ENCODE data around the gene TAOK1.

TAOK1 gene

DNA sequence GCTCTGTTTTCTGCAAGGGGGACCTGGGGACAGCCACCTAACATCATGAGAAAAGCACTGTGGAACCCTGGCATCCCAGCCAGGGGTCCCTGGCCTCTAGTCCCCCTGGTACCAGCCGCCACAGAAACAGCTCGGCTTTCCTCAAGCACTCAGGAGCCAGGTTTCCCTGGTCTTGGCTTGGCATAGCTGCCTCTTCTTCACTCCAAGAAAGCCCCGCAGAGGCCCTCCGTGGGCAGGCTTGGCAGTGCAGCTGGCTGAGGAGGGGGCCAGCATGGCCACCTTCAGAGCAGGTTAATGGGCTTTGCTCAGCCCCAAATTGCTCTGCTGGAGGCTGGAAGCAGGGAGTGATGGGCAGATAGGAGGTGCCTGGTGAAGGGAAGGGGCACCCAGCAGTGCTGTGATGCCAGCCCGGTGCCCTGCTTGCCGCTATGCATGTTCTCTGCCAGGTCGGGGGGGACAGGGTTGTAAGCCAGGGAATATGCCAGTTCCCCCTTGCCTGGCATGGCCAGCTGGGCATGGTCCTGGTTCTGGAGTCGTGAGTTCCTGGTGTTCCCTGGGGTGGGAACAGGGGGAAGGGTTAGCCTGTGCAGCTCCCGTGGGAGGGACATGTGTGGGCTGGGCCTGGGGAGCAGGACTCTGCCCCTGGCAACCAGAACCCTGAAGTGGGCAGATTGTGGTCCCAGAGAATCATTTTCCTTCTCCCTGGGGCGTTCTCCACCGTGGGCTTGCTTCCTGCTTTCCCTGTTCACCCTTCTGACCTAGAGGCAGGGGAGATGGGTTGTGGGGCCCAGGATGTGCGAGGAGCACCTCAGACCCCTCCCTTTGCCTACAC is 206.0 kb downstream of the TAOK1 start:
- DNase-seq (ENCODE audit: low read depth in 1 of 2, low spot score in 1 of 2) = no peak
- TF ChIP-seq SPI1 (IDR thresholded peaks at IDR 0.05; ENCODE audit: borderline replicate concordance, low read depth) (no peak), GABPA (IDR thresholded peaks at IDR 0.05; ENCODE audit: low read depth) (no peak), POLR2AphosphoS5 (IDR thresholded peaks at IDR 0.05; ENCODE audit: low read depth) (no peak)
- TF ChIP-seq, protein P1, sequence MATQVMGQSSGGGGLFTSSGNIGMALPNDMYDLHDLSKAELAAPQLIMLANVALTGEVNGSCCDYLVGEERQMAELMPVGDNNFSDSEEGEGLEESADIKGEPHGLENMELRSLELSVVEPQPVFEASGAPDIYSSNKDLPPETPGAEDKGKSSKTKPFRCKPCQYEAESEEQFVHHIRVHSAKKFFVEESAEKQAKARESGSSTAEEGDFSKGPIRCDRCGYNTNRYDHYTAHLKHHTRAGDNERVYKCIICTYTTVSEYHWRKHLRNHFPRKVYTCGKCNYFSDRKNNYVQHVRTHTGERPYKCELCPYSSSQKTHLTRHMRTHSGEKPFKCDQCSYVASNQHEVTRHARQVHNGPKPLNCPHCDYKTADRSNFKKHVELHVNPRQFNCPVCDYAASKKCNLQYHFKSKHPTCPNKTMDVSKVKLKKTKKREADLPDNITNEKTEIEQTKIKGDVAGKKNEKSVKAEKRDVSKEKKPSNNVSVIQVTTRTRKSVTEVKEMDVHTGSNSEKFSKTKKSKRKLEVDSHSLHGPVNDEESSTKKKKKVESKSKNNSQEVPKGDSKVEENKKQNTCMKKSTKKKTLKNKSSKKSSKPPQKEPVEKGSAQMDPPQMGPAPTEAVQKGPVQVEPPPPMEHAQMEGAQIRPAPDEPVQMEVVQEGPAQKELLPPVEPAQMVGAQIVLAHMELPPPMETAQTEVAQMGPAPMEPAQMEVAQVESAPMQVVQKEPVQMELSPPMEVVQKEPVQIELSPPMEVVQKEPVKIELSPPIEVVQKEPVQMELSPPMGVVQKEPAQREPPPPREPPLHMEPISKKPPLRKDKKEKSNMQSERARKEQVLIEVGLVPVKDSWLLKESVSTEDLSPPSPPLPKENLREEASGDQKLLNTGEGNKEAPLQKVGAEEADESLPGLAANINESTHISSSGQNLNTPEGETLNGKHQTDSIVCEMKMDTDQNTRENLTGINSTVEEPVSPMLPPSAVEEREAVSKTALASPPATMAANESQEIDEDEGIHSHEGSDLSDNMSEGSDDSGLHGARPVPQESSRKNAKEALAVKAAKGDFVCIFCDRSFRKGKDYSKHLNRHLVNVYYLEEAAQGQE (IDR thresholded peaks at IDR 0.05; ENCODE audit: insufficient replicate concordance, low read depth) = no peak
- TF ChIP-seq, protein P2, sequence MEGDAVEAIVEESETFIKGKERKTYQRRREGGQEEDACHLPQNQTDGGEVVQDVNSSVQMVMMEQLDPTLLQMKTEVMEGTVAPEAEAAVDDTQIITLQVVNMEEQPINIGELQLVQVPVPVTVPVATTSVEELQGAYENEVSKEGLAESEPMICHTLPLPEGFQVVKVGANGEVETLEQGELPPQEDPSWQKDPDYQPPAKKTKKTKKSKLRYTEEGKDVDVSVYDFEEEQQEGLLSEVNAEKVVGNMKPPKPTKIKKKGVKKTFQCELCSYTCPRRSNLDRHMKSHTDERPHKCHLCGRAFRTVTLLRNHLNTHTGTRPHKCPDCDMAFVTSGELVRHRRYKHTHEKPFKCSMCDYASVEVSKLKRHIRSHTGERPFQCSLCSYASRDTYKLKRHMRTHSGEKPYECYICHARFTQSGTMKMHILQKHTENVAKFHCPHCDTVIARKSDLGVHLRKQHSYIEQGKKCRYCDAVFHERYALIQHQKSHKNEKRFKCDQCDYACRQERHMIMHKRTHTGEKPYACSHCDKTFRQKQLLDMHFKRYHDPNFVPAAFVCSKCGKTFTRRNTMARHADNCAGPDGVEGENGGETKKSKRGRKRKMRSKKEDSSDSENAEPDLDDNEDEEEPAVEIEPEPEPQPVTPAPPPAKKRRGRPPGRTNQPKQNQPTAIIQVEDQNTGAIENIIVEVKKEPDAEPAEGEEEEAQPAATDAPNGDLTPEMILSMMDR (IDR thresholded peaks at IDR 0.05; ENCODE audit: insufficient read depth, low read length) = no peak

DNA sequence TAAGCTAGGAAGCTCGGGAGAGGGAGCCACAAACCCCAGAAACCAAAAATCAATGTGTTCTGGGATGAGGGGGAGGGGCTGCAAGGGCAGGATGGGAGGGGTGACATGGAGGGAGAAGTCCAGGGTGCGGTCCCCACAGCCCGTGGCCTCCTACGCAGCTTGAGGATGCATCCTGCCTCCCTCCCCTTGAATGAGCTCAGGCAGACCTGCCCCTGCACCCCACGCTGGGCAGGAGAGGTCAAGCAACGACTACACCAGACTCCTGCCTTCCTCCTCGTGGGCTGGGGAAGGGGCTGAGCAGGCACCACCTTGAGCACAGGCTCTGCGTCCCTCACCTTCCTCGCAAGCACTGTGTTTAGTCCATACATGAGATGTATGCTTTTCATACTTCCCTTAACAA is 206.6 kb downstream of the TAOK1 start:
- H3K27ac ChIP-seq (replicated peaks) = no peak overlapping the region
- DNase-seq (ENCODE audit: low read depth in 1 of 2, low spot score in 1 of 2) = no peak
- H3K27me3 ChIP-seq (ENCODE audit: insufficient read depth, poor library complexity, severe bottlenecking) = no peaks in the 10 kb centered on the region
- no peak for TF ChIP-seq GABPA (IDR thresholded peaks at IDR 0.05; ENCODE audit: low read depth)
- TF ChIP-seq, protein P2 (IDR thresholded peaks at IDR 0.05; ENCODE audit: insufficient read depth, low read length) = no peak
- TF ChIP-seq SPI1 (IDR thresholded peaks at IDR 0.05; ENCODE audit: borderline replicate concordance, low read depth) = no peak
- TF ChIP-seq POLR2AphosphoS5 (IDR thresholded peaks at IDR 0.05; ENCODE audit: low read depth) = no peak
- TF ChIP-seq, protein P1 (IDR thresholded peaks at IDR 0.05; ENCODE audit: insufficient replicate concordance, low read depth) = no peak
- no peak overlapping the region for H3K4me3 ChIP-seq (replicated peaks; ENCODE audit: insufficient read depth, low read length)

More for the DNA sequence above, 206.0 kb downstream of the TAOK1 start:
- no peaks in the 10 kb centered on the region for H3K27me3 ChIP-seq (ENCODE audit: insufficient read depth, poor library complexity, severe bottlenecking)
- H3K27ac ChIP-seq (replicated peaks) = no peak overlapping the region
- no peak overlapping the region for H3K4me3 ChIP-seq (replicated peaks; ENCODE audit: insufficient read depth, low read length)

DNA sequence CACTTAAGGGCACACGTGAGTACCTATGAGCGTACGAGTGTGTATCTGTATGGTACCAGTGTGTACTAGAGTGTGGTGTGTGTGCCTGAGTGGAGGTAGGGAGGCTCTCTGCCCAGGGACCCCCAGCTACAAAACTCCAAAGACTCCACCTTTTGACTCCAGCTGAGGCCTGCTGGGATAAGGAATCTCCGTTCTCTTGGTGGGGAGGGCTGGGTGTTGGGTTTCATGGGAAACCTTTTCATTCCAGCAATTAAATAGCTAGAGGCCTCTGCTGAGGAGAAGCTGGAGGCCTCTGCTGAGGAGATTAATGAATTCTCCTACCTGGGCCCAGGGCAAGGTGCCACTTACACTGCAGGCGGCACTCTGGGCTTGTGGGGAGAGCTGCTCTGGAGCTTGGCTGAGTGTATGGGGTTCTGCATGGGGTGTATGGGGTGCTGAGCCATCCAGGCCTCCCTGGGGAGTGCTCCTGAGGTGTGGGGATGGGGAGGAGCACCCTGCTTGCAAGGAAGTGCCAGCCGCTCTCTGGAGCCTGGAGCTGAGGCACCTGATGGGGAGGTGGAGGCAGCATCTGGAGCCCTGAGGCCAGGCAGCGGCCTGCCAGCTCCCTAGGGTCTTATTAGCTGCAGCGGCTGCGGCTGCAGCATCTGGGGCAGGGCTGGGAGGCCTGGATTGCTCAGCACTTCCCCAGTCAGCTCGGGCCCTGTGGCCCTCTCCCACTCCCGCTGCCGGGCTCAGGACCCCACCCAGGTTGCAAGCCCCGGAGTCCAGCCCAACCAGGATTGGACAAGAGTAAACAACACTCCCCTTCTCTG is 207.4 kb downstream of the TAOK1 start:
- H3K27ac ChIP-seq (replicated peaks) = no peak overlapping the region
- DNase-seq (ENCODE audit: low read depth in 1 of 2, low spot score in 1 of 2) = no peak
- no peaks in the 10 kb centered on the region for H3K27me3 ChIP-seq (ENCODE audit: insufficient read depth, poor library complexity, severe bottlenecking)
- TF ChIP-seq POLR2AphosphoS5 (IDR thresholded peaks at IDR 0.05; ENCODE audit: low read depth) = no peak
- no peak for TF ChIP-seq SPI1 (IDR thresholded peaks at IDR 0.05; ENCODE audit: borderline replicate concordance, low read depth)
- TF ChIP-seq, protein P1 (IDR thresholded peaks at IDR 0.05; ENCODE audit: insufficient replicate concordance, low read depth) = no peak
- TF ChIP-seq GABPA (IDR thresholded peaks at IDR 0.05; ENCODE audit: low read depth) = no peak
- TF ChIP-seq, protein P2 (IDR thresholded peaks at IDR 0.05; ENCODE audit: insufficient read depth, low read length) = no peak
- H3K4me3 ChIP-seq (replicated peaks; ENCODE audit: insufficient read depth, low read length) = no peak overlapping the region

Data from HL-60 (cell line).